Lower leg skin (tissue), 4 donors: ENCODE measurements around the gene GPS1. TPM values are rescaled to one million over a fixed set of nuclear protein-coding genes. Genes with fewer than 3 reads are reported as not detected.

Source experiments
- DNase-seq, 2 donors: peaks; one replicate each; pipeline ENCODE4 v3.0.0-alpha.2; 2019; ENCODE audit warnings: low spot score in 2 of 2
- H3K4me3 ChIP-seq: fragments of 200-600 bp; sonication (generic); 2 replicates; pipeline ENCODE4 v1.5.1; 2017; ENCODE audit warnings: mild to moderate bottlenecking, low read depth; ENCODE audit not compliant: poor library complexity, severe bottlenecking
- CTCF ChIP-seq, 3 donors: fragments of 450-650 bp; IDR thresholded peaks; one replicate each; pipeline ENCODE4 v1.5.1; 2016; ENCODE audit warnings: antibody characterized with exemption in 3 of 3, mild to moderate bottlenecking in 3 of 3, moderate library complexity in 2 of 3
- POLR2A ChIP-seq, 2 donors: fragments of 450-650 bp; IDR thresholded peaks; one replicate each; pipeline ENCODE4 v1.6.1; 2016 to 2017; ENCODE audit warnings: antibody characterized with exemption in 2 of 2, mild to moderate bottlenecking in 1 of 2, moderate library complexity in 1 of 2
- WGBS, 2 donors: methylation state at CpG; one replicate each; pipeline ENCODE4 v1.1.5; 2018; 5-methylcytosine and 5-hydroxymethylcytosine counted together
- intact Hi-C: fragments of 100-400 bp; cut with DNase I; formaldehyde crosslinking; loops from one replicate; pipeline ENCODE4 v1.15.0; 2023; ENCODE audit warnings: low total_unique reads
- total RNA-seq, 4 donors: library from RNA; depleted of rRNA; stranded (reverse); fragments of >200 nt; gene quantifications; one replicate each; pipeline ENCODE4 v1.1.0, GENCODE V29; 2016

Gene GPS1
- total RNA-seq, 4 donors from 2014 or later: 57.2 to 99.3 (median 79.1) TPM

GRCh38 chr17:82092628-82092994 lies 40.9 kb downstream of the GPS1 start:
- WGBS, 2 donors: 91 to 94% methylated on average over 14 to 17 of the region's 20 CpGs
- intact Hi-C loops: no loop called here
- no peak for DNase-seq
- H3K4me3 ChIP-seq: no peak overlapping the region
- TF ChIP-seq POLR2A (IDR thresholded peaks at IDR 0.05) (no peak), CTCF (IDR thresholded peaks at IDR 0.05) (no peak)

GRCh38 chr17:82092995-82093751 lies 41.5 kb downstream of the GPS1 start:
- no peak for DNase-seq
- TF ChIP-seq CTCF (IDR thresholded peaks at IDR 0.05): no peak
- TF ChIP-seq POLR2A (IDR thresholded peaks at IDR 0.05): no peak
- 88 to 96% methylated on average over 12 to 23 of the region's 40 CpGs for WGBS, 2 donors
- H3K4me3 ChIP-seq: no peak overlapping the region
- intact Hi-C loops: no loop called here

- intact Hi-C loops: no loop called here
- no peak overlapping the region for H3K4me3 ChIP-seq
Measured at GRCh38 chr17:82094931-82095776, 43.5 kb downstream of the GPS1 start.

GRCh38 chr17:82095777-82096708 lies 44.3 kb downstream of the GPS1 start:
- no peak for DNase-seq
- intact Hi-C loops: no loop called here
- 95 to 96% methylated on average over 33 to 34 of the region's 35 CpGs for WGBS, 2 donors
- TF ChIP-seq POLR2A (IDR thresholded peaks at IDR 0.05): no peak
- TF ChIP-seq CTCF (IDR thresholded peaks at IDR 0.05): no peak
- H3K4me3 ChIP-seq: no peak overlapping the region

More at GRCh38 chr17:82094931-82095776, 43.5 kb downstream of the GPS1 start:
- TF ChIP-seq POLR2A (IDR thresholded peaks at IDR 0.05) (no peak), CTCF (IDR thresholded peaks at IDR 0.05) (no peak)
- 87 to 90% methylated on average over 20 to 37 of the region's 37 CpGs for WGBS, 2 donors
- no peak for DNase-seq

GRCh38 chr17:82096709-82097183 lies 45.0 kb downstream of the GPS1 start:
- H3K4me3 ChIP-seq: peak overlapping the region; percentile 72
- intact Hi-C loops: no loop called here
- WGBS, 2 donors: 58 to 74% methylated on average over 6 to 8 of the region's 8 CpGs
- no peak for DNase-seq
- no peak for TF ChIP-seq CTCF (IDR thresholded peaks at IDR 0.05)
- no peak for TF ChIP-seq POLR2A (IDR thresholded peaks at IDR 0.05)
